HG03457 (cell line): ENCODE results near the gene OOSP4A.
"Not testable (repeated sequence)": the region's sequence is repeated elsewhere in the genome, so short reads cannot be mapped to it uniquely, and the experiment has no call there.

Experiments used
- ATAC-seq: cut with Tn5 transposase; IDR thresholded peaks from one replicate; pipeline ENCODE4 v1.9.1; 2021; ENCODE audit warnings: moderate number of reproducible peaks; ENCODE audit not compliant: unreplicated experiment

Gene OOSP4A

DNA sequence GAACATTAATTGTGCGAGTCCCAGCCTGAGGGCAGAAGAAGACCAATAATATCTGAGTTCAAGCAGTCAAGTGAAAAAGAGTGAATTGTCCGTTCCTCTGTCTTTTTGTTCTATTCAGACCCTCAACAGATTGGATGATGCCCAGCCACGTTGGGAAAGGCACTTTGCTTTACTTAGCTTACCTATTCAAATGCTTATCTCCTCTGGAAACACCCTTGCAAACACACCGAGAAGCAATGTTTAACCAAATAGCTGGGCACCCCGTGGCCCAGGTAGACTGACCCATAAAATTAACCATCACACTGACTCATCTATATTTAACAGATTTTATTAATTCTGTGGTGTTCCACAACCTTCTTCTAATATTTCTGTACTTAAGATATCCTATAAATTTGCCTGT, 9.3 kb downstream of the OOSP4A start:
- no peak for ATAC-seq

GRCh38 chr11:59981106-59981770, 17.4 kb downstream of the OOSP4A start:
- no peak for ATAC-seq

DNA sequence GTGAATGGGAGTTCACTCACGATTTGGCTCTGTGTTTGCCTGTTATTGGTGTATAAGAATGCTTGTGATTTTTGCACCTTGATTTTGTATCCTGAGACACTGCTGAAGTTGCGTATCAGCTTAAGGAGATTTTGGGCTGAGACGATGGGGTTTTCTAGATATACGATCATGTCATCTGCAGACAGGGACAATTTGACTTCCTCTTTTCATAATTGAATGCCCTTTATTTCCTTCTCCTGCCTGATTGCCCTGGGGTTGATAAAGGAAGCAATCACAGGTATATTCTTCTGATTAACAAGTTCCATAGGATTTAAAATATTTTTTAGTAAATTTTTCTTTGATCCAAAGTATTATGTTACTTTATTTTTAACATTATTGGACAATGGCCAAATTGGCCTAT, 18.2 kb downstream of the OOSP4A start:
- ATAC-seq, result not testable (repeated sequence)

DNA sequence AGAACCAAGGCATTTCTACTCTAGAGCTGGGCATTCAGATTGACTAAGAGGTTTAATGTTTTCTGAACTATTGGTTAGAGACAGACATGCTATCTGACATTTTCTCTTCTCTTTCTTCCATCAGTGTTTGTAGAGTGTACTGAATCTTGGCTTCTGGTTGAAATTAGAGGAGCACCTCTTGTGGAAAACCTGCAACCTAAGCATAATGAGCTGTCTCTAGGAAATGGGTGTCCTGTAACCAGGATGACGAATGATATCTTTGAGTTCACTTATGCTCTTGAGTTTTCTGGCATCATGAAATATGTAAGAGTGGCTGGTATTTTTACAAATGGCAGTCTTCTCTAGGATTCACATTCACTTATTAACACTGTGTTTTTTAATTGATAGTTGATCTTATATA, 19.4 kb downstream of the OOSP4A start:
- no peak for ATAC-seq

DNA sequence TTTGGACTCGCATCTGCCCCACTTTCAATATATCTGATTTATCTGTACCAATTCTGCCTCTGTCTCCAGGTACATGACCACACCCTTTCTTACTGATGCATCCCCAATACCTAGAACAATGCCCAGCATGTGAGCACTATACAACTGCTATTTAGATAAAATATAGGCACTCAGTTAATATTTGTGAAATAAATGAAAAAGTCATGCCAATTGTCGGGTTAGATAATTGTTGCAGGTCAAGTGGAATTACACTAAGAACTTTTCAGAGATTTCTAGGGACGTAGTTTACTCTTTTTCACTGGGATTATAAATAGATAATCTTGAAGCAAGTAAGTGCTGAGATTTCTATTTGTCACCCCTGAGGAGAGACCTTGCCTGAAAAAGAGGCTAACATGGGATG, 20.5 kb downstream of the OOSP4A start:
- no peak for ATAC-seq

- ATAC-seq, result no peak
Observed at GRCh38 chr11:59990421-59990820, 26.6 kb downstream of the OOSP4A start.

- no peak for ATAC-seq
Observed at GRCh38 chr11:59992425-59992824, 28.6 kb downstream of the OOSP4A start.

DNA sequence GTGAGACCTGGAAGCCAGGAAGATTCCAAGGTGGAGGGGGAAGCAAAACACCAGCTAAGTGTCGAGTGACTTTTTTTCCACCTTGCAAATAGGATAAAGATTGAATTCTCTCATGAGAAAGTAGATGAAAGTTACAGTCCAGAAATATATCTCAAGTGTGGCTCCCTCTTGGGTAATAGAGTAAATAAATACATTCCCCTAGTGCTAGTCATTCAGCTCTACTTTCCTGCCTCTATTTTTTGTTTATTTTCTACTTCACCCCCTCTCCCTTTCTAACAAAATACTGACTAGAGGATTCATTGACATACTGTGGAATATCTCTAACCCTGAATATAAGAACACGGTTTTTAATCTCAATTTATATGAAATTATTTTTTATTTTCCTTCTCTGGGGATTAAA, 34.0 kb downstream of the OOSP4A start:
- ATAC-seq, result no peak

- no peak for ATAC-seq
Observed at GRCh38 chr11:59999691-60000090, 35.9 kb downstream of the OOSP4A start.

DNA sequence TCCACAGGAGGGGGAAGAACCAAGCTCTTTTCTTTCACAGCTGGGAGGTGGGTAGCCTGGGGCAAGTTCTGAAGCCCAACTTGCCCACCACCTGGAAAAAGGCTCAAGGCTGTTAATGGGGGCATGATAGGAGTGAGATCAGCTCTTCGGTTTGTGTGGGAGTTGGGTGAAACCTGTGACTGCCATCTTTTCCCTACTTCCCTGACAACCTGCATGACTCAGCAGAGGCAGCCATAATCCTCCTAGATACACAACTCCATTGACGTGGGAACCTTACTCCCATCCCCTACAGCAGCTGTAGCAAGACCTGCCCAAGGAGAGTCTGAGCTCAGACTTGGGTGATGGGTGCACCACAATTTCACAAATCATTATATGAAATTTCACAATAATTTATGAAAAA, 39.9 kb downstream of the OOSP4A start:
- no peak for ATAC-seq

GRCh38 chr11:60005360-60005759, 41.5 kb downstream of the OOSP4A start:
- no peak for ATAC-seq

DNA sequence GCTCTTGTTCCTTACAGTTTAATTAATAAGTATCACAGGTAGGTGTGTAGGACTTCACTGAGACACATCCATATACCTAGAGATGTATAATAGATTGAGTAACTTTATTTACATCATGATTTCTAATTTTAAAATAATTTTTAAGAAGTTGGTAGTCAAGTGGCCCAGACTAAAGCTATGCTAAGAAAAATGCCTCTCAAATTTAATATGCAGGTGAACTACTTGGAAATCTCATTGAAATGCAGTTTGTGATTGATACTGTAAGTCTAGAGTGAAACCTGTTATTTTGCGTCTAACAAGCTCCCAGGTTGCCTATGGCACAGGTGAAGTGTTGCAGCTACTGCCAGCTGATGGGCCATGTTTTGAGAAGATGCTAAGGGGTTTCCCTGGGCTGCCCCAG, 53.0 kb downstream of the OOSP4A start, which contains the start of gene OOSP4B:
Gene OOSP4B (plus strand): TSS at position 301 of the 400 bp plus-strand sequence.
- no peak for ATAC-seq

DNA sequence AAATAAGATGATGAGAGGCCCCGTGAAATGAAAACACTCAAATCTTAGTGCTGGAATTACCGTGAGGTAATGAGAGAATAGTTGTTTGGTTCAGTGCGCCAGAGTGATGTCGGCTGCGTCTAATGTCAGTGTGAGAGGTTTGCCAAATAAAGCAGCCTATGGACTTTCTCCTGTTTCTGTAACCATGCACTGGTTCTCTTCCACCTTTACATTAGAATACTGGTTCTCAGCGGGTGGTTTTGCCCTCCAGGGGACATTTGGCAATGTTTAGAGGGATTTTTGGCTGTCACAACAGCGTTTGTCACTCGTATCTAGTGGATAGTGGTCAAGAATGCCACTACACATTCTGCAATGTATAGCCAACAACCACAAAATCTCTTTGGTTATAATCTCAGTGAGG, 54.2 kb downstream of the OOSP4A start:
- no peak for ATAC-seq
